H9 (cell line): ENCODE measurements around the gene TMEM255A. TPM values are rescaled to one million over a fixed set of nuclear protein-coding genes. Genes with fewer than 3 reads are reported as not detected.

ENCODE experiments used
- DNase-seq: peaks from one replicate; pipeline ENCODE4 v3.0.0-alpha.2; 2017
- H2AFZ ChIP-seq: one replicate; pipeline ENCODE4 v1.6.1; 2013; ENCODE audit warnings: mild to moderate bottlenecking, low read length, control low read depth, moderate library complexity
- H2AK5ac ChIP-seq: 2 replicates; pipeline ENCODE4 v1.6.1; 2013; ENCODE audit warnings: low read length, control low read depth, mixed read lengths; ENCODE audit not compliant: insufficient read length
- H2BK120ac ChIP-seq: one replicate; pipeline ENCODE4 v1.6.1; 2013; ENCODE audit warnings: low read depth, mild to moderate bottlenecking, low read length, control low read depth, inconsistent platforms; ENCODE audit not compliant: poor library complexity, severe bottlenecking
- H2BK12ac ChIP-seq: 2 replicates; pipeline ENCODE4 v1.6.1; 2013; ENCODE audit warnings: low read length, control low read depth, mixed read lengths, low read depth; ENCODE audit not compliant: insufficient read length
- H2BK15ac ChIP-seq: 2 replicates; pipeline ENCODE4 v1.6.1; 2013; ENCODE audit warnings: low read depth, low read length, control low read depth
- H2BK20ac ChIP-seq: one replicate; pipeline ENCODE4 v1.6.1; 2013; ENCODE audit warnings: low read depth, mild to moderate bottlenecking, low read length, control low read depth, inconsistent platforms; ENCODE audit not compliant: poor library complexity, severe bottlenecking
- H2BK5ac ChIP-seq: 2 replicates; pipeline ENCODE4 v1.6.1; 2013; ENCODE audit warnings: low read length, control low read depth, mixed read lengths; ENCODE audit not compliant: insufficient read length
- H3K14ac ChIP-seq: 2 replicates; pipeline ENCODE4 v1.6.1; 2013; ENCODE audit warnings: low read length, control low read depth; ENCODE audit not compliant: insufficient read depth
- H3K18ac ChIP-seq: 2 replicates; pipeline ENCODE4 v1.6.1; 2013; ENCODE audit warnings: low read depth, mild to moderate bottlenecking, mixed read lengths, low read length, control low read depth; ENCODE audit not compliant: insufficient read length
- H3K23ac ChIP-seq: 2 replicates; pipeline ENCODE4 v1.6.1; 2013; ENCODE audit warnings: low read length, control low read depth, mixed read lengths, low read depth; ENCODE audit not compliant: insufficient read length
- H3K23me2 ChIP-seq: 2 replicates; pipeline ENCODE4 v1.6.1; 2013; ENCODE audit warnings: low read depth, mild to moderate bottlenecking, mixed read lengths, low read length, control low read depth; ENCODE audit not compliant: insufficient read length, poor library complexity, severe bottlenecking
- H3K27ac ChIP-seq: 2 replicates; pipeline ENCODE4 v1.5.1; 2013; ENCODE audit warnings: low read length, control low read depth, mixed read lengths, low read depth; ENCODE audit not compliant: insufficient read length
- H3K27me3 ChIP-seq: 2 replicates; pipeline ENCODE4 v1.6.1; 2013; ENCODE audit warnings: low read length, control low read depth, inconsistent platforms; ENCODE audit not compliant: insufficient read depth
- H3K4ac ChIP-seq: 2 replicates; pipeline ENCODE4 v1.6.1; 2013; ENCODE audit warnings: low read depth, mild to moderate bottlenecking, control low read depth, inconsistent platforms, low read length, moderate library complexity
- H3K4me1 ChIP-seq: 2 replicates; pipeline ENCODE4 v1.6.1; 2013; ENCODE audit warnings: low read length, control low read depth, inconsistent platforms; ENCODE audit not compliant: insufficient read depth
- H3K4me2 ChIP-seq: 2 replicates; pipeline ENCODE4 v1.6.1; 2013; ENCODE audit warnings: low read length, control low read depth, mixed read lengths; ENCODE audit not compliant: insufficient read length, insufficient read depth
- H3K56ac ChIP-seq: 2 replicates; pipeline ENCODE4 v1.6.1; 2013; ENCODE audit warnings: low read depth, mild to moderate bottlenecking, mixed read lengths, low read length, control low read depth; ENCODE audit not compliant: insufficient read length
- H3K79me1 ChIP-seq: 2 replicates; pipeline ENCODE4 v1.6.1; 2013; ENCODE audit warnings: low read depth, mild to moderate bottlenecking, moderate library complexity, low read length, control low read depth, inconsistent platforms; ENCODE audit not compliant: insufficient read depth, poor library complexity, severe bottlenecking
- H3K79me2 ChIP-seq: 2 replicates; pipeline ENCODE4 v1.6.1; 2013; ENCODE audit warnings: low read length, control low read depth, inconsistent platforms; ENCODE audit not compliant: insufficient read depth
- H3K9ac ChIP-seq: 2 replicates; pipeline ENCODE4 v1.6.1; 2013; ENCODE audit warnings: low read length, control low read depth, mixed read lengths; ENCODE audit not compliant: insufficient read length; ENCODE audit errors: extremely low read depth
- H3K9me3 ChIP-seq: one replicate; pipeline ENCODE4 v1.6.1; 2013; ENCODE audit warnings: low read depth, low read length, inconsistent platforms; ENCODE audit not compliant: control insufficient read depth
- H3T11ph ChIP-seq: one replicate; pipeline ENCODE4 v1.6.1; 2013; ENCODE audit warnings: mild to moderate bottlenecking, low read length, control low read depth, inconsistent platforms
- H4K20me1 ChIP-seq: one replicate; pipeline ENCODE4 v1.6.1; 2013; ENCODE audit not compliant: control insufficient read depth, insufficient read length, insufficient read depth
- H4K5ac ChIP-seq: 2 replicates; pipeline ENCODE4 v1.6.1; 2013; ENCODE audit warnings: low read depth, mild to moderate bottlenecking, mixed read lengths, low read length, control low read depth; ENCODE audit not compliant: insufficient read length
- H4K8ac ChIP-seq: replicated peaks from 2 replicates; pipeline ENCODE4 v1.6.1; 2013; ENCODE audit warnings: low read length, control low read depth, mixed read lengths, low read depth; ENCODE audit not compliant: insufficient read length
- H4K91ac ChIP-seq: 2 replicates; pipeline ENCODE4 v1.6.1; 2013; ENCODE audit warnings: low read depth, mild to moderate bottlenecking, moderate library complexity, mixed read lengths, low read length, control low read depth; ENCODE audit not compliant: insufficient read length
- H3K27ac Mint-ChIP-seq, 3 experiments: 2 replicates in 2 of 3; 3 replicates in 1 of 3; pipeline ENCODE4 v1.8.0; 2020 to 2021; ENCODE audit warnings: mixed read lengths in 3 of 3, mild to moderate bottlenecking in 1 of 3, moderate library complexity in 1 of 3
- H3K27me3 Mint-ChIP-seq: 2 replicates; pipeline ENCODE4 v1.8.0; 2021; ENCODE audit warnings: low read depth, mild to moderate bottlenecking, moderate library complexity, mixed read lengths
- H3K36me3 Mint-ChIP-seq, 3 experiments: 2 replicates in 2 of 3; 3 replicates in 1 of 3; pipeline ENCODE4 v1.8.0; 2020 to 2021; ENCODE audit warnings: low read depth in 3 of 3, mixed read lengths in 3 of 3; ENCODE audit not compliant: insufficient read depth in 1 of 3
- H3K4me1 Mint-ChIP-seq, 2 experiments: 2 replicates each; pipeline ENCODE4 v1.8.0; 2020; ENCODE audit warnings: mixed read lengths in 2 of 2
- H3K4me3 Mint-ChIP-seq, 2 experiments: 2 replicates in 1 of 2; 3 replicates in 1 of 2; pipeline ENCODE4 v1.8.0; 2020 to 2021; ENCODE audit warnings: mild to moderate bottlenecking in 2 of 2, mixed read lengths in 2 of 2, moderate library complexity in 1 of 2
- H3K9me3 Mint-ChIP-seq, 2 experiments: 2 replicates in 1 of 2; 3 replicates in 1 of 2; pipeline ENCODE4 v1.8.0; 2020; ENCODE audit warnings: mild to moderate bottlenecking in 2 of 2, mixed read lengths in 2 of 2, moderate library complexity in 1 of 2
- WGBS: extraction: QIAGEN DNeasy Blood & Tissue Kit; methylation state at CpG from one replicate; pipeline ENCODE4 v1.1.7; 2013; ENCODE audit warnings: missing lambda C conversion rate, low lambda C conversion rate, mixed read lengths; ENCODE audit not compliant: insufficient read length; ENCODE audit errors: extremely low coverage; 5-methylcytosine and 5-hydroxymethylcytosine counted together
- total RNA-seq: library from RNA; stranded (reverse); gene quantifications from 2 replicates; pipeline ENCODE4 v1.2.1, GENCODE V29; 2021
- TF ChIP-seq, protein P1 (sequence below): fragments of 200-600 bp; sonication (generic); conservative IDR thresholded peaks from 3 replicates; pipeline ENCODE4 v1.8.0; 2021; ENCODE audit warnings: antibody characterized with exemption, mild to moderate bottlenecking

The TMEM255A gene
- total RNA-seq, 1 experiment from 2014 or later, result 0.77 TPM

DNA sequence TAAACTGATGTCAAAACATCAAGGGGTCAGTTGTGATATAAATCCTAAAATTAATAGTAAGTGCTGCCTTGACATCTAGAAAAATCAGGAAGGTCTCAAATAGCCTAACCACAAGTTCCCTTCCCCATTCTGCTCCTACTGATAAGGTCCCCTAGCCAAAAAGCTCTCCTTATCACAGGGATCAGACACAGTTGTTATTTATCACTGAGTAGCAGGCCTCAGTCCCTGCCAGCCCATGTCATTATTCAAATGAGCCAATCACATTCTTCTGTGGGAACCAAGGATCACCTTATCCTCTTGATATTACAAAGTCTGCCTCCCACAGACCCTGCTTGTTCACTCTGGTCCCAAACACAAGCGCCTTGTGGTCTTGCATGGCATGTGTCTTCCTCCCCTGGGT lies 23.3 kb upstream of the TMEM255A start:
- Histone ChIP-seq H3T11ph (no peak overlapping the region), H2BK20ac (no peak overlapping the region), H3K4me2 (no peak overlapping the region), H3K79me1 (no peaks in the 10 kb centered on the region), H3K9me3 (peaks cover 33% of the 10 kb centered on the region), H3K79me2 (no peaks in the 10 kb centered on the region), H3K18ac (no peak overlapping the region), H3K9ac (no peak overlapping the region), H2BK12ac (no peak overlapping the region), H2BK5ac (no peak overlapping the region), H3K4ac (no peak overlapping the region), H2AK5ac (no peak overlapping the region), H2AFZ (no peak overlapping the region), H3K23me2 (no peaks in the 10 kb centered on the region), H3K27me3 (no peaks in the 10 kb centered on the region), H2BK120ac (no peak overlapping the region), H4K5ac (no peak overlapping the region), H4K8ac (no peak overlapping the region), H3K23ac (no peak overlapping the region), H3K56ac (no peak overlapping the region), H3K4me1 (no peaks in the 10 kb centered on the region), H2BK15ac (no peak overlapping the region), H3K14ac (no peak overlapping the region), H3K27ac (no peak overlapping the region), H4K91ac (no peak overlapping the region), H4K20me1 (no peaks in the 10 kb centered on the region)
- WGBS, result no CpG with 5 or more reads among the region's 1 CpG
- TF ChIP-seq, protein P1, sequence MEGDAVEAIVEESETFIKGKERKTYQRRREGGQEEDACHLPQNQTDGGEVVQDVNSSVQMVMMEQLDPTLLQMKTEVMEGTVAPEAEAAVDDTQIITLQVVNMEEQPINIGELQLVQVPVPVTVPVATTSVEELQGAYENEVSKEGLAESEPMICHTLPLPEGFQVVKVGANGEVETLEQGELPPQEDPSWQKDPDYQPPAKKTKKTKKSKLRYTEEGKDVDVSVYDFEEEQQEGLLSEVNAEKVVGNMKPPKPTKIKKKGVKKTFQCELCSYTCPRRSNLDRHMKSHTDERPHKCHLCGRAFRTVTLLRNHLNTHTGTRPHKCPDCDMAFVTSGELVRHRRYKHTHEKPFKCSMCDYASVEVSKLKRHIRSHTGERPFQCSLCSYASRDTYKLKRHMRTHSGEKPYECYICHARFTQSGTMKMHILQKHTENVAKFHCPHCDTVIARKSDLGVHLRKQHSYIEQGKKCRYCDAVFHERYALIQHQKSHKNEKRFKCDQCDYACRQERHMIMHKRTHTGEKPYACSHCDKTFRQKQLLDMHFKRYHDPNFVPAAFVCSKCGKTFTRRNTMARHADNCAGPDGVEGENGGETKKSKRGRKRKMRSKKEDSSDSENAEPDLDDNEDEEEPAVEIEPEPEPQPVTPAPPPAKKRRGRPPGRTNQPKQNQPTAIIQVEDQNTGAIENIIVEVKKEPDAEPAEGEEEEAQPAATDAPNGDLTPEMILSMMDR, result no peak
- no peak overlapping the region for H3K4me3 Mint-ChIP-seq
- no peak overlapping the region for H3K27ac Mint-ChIP-seq
- H3K27me3 Mint-ChIP-seq, result no peaks in the 10 kb centered on the region; the same call in 1 of the 2 replicates
- H3K4me1 Mint-ChIP-seq, result peaks cover 16 to 17% of the 10 kb centered on the region in 2 experiments
- H3K9me3 Mint-ChIP-seq, result peaks cover 81 to 86% of the 10 kb centered on the region in 2 experiments
- peaks cover 11 to 43% (median 33%) of the 10 kb centered on the region in 3 experiments for H3K36me3 Mint-ChIP-seq
- no peak for DNase-seq
